ENCODE measurements around the gene ELFN2.

Gene ELFN2

GRCh38 chr22:37394341-37394740 lies 32.9 kb downstream of the ELFN2 start:
- TF ChIP-seq JUND (IDR thresholded peaks at IDR 0.05; ENCODE audit: low read depth): no peak
- in situ Hi-C loops (cut with HindIII; ENCODE audit: low pct_unique_long_range_greater_than_20kb, low sequenced_read_pairs): no loop called here
- DNase-seq (ENCODE audit: low read depth in 1 of 2, low spot score in 1 of 2): no peak

- no peak for DNase-seq (ENCODE audit: low read depth in 1 of 2, low spot score in 1 of 2)
- no peak for TF ChIP-seq JUND (IDR thresholded peaks at IDR 0.05; ENCODE audit: low read depth)
- in situ Hi-C loops (cut with HindIII; ENCODE audit: low pct_unique_long_range_greater_than_20kb, low sequenced_read_pairs): no loop called here
Observed at GRCh38 chr22:37393746-37394145, 33.5 kb downstream of the ELFN2 start.

- DNase-seq (ENCODE audit: low read depth in 1 of 2, low spot score in 1 of 2): no peak
- in situ Hi-C loops (cut with HindIII; ENCODE audit: low pct_unique_long_range_greater_than_20kb, low sequenced_read_pairs): no loop called here
- TF ChIP-seq JUND (IDR thresholded peaks at IDR 0.05; ENCODE audit: low read depth): no peak
Observed at GRCh38 chr22:37392721-37393328, 34.5 kb downstream of the ELFN2 start.

DNA sequence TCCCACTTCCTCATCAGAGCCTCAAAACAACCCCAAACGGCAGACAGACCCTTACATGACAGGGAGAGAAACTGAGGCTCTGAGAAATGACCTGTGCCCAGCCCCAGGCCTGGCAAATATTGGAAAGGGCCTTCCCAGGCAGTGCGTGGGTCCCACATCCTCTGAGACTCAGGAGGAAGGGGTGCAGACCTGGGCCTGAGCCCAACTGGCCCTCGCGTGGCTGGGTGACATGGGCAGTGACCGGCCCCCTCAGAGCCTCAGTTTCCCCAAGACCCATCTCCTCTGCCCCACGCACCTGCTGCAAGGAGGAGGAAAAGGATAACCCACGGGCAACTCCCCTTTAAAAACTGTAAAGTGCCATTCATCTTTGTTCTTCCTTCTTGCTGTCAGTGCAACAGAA lies 35.6 kb downstream of the ELFN2 start:
- DNase-seq (ENCODE audit: low read depth in 1 of 2, low spot score in 1 of 2): no peak
- no peak for TF ChIP-seq JUND (IDR thresholded peaks at IDR 0.05; ENCODE audit: low read depth)
- in situ Hi-C loops (cut with HindIII; ENCODE audit: low pct_unique_long_range_greater_than_20kb, low sequenced_read_pairs): no loop called here

GRCh38 chr22:37390075-37390474 lies 37.2 kb downstream of the ELFN2 start:
- in situ Hi-C loops (cut with HindIII; ENCODE audit: low pct_unique_long_range_greater_than_20kb, low sequenced_read_pairs): no loop called here
- no peak for TF ChIP-seq JUND (IDR thresholded peaks at IDR 0.05; ENCODE audit: low read depth)
- no peak for DNase-seq (ENCODE audit: low read depth in 1 of 2, low spot score in 1 of 2)

DNA sequence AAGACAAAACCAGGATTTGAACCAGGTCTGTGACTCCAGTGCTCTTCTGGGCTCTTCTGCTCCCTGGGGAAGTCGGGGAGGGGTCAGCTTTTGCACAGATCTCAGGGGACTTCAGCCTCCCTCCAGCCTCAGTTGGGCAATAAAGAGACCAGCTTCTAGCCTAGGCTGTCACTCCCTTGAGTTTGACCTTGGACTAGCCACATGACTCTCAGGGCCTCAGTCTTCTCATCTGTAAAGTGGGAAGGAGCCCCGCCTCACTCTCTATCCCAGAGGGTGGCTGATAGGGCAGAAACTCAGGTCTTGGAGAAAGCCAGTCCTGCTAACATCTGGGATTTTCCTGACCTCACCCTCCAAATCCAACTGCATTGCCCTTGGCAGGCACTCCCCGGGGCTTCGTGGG lies 38.7 kb downstream of the ELFN2 start:
- TF ChIP-seq JUND (IDR thresholded peaks at IDR 0.05; ENCODE audit: low read depth): no peak
- no peak for DNase-seq (ENCODE audit: low read depth in 1 of 2, low spot score in 1 of 2)
- in situ Hi-C loops (cut with HindIII; ENCODE audit: low pct_unique_long_range_greater_than_20kb, low sequenced_read_pairs): no loop called here

GRCh38 chr22:37387793-37388192 lies 39.5 kb downstream of the ELFN2 start:
- in situ Hi-C loops (cut with HindIII; ENCODE audit: low pct_unique_long_range_greater_than_20kb, low sequenced_read_pairs): no loop called here
- TF ChIP-seq JUND (IDR thresholded peaks at IDR 0.05; ENCODE audit: low read depth): no peak
- DNase-seq (ENCODE audit: low read depth in 1 of 2, low spot score in 1 of 2): no peak

DNA sequence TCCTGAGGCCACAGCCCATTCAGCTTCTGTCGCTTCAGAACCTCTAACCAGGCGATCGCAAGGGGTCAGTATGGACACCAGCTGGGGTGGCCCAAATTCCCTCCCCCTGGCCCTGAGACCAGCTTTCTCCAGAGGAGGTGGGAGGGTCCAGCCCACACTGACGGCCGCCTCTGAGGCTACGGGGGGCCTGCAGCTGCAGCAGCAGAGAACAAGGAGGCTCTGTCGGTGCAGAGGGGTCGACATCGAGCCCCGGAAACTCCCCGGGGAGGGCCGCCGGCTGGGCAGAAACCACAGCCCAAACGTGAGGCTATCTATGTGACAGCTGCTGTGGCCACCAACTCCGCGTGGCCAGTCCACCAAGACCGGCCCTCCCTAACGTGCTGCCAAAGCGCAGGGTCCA lies 40.8 kb downstream of the ELFN2 start:
- no peak for TF ChIP-seq JUND (IDR thresholded peaks at IDR 0.05; ENCODE audit: low read depth)
- in situ Hi-C loops (cut with HindIII; ENCODE audit: low pct_unique_long_range_greater_than_20kb, low sequenced_read_pairs): no loop called here
- no peak for DNase-seq (ENCODE audit: low read depth in 1 of 2, low spot score in 1 of 2)

DNA sequence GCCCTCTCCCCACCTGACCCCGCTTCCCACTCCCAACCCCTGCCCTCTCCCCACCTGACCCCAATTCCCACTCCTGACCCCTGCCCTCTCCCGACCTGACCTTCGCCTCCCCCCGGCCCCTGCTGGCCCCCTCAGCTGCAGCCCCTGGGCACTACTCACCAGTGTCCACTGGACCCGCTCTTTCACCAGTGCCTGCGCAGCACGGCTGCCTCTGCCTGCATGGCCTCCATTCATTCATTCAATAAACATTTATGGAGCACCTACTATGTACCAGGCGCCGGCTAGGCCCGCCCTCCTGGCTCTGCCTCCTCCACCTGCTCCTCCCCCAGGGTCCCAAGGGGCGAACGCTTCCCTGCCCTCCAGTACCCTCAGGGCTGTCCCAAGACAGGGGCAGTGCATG lies 42.6 kb downstream of the ELFN2 start:
- in situ Hi-C loops (cut with HindIII; ENCODE audit: low pct_unique_long_range_greater_than_20kb, low sequenced_read_pairs): no loop called here
- no peak for DNase-seq (ENCODE audit: low read depth in 1 of 2, low spot score in 1 of 2)
- no peak for TF ChIP-seq JUND (IDR thresholded peaks at IDR 0.05; ENCODE audit: low read depth)

DNA sequence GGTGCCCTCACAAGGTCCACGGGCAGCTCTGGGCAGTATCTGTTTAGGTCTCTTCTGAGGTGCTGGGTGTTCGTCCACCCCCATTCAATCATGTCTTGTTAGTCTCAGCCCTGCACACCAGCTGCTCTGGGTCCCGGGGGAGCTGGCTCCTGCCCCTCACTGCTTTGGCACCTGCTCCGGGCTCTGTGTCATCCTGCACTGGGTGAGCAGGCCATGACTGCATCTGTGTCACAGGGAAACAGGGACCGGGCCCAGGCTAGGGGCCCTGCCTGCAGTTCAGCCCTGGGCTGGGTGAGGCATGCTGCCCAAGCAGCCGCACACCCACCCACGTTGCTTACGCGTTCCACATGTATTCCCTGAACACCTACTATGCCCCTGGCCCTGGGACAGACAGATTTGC lies 43.9 kb downstream of the ELFN2 start:
- no peak for TF ChIP-seq JUND (IDR thresholded peaks at IDR 0.05; ENCODE audit: low read depth)
- DNase-seq (ENCODE audit: low read depth in 1 of 2, low spot score in 1 of 2): no peak
- in situ Hi-C loops (cut with HindIII; ENCODE audit: low pct_unique_long_range_greater_than_20kb, low sequenced_read_pairs): no loop called here

GRCh38 chr22:37381489-37381888 lies 45.8 kb downstream of the ELFN2 start:
- no peak for TF ChIP-seq JUND (IDR thresholded peaks at IDR 0.05; ENCODE audit: low read depth)
- DNase-seq (ENCODE audit: low read depth in 1 of 2, low spot score in 1 of 2): no peak
- in situ Hi-C loops (cut with HindIII; ENCODE audit: low pct_unique_long_range_greater_than_20kb, low sequenced_read_pairs): no loop called here

DNA sequence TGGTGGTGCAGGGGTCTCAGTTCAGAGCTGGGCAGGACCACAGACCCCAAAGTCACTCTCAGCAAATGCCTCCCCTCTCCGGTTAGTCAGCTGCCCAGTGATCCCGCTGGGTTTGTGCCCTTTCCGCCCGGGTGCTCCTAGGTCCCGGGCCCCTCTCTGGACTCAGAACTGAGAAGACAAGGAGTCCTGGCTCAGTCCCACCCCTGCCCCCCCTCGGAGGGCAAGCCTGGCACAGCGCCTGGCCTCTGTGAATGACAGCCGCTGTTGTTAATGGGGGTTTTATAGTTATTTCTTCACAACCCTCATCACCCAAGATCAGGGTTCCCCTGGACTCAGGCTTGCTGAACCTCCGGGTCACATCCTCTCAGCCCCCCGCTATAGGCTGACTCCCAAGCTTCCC lies 47.6 kb downstream of the ELFN2 start:
- no peak for DNase-seq (ENCODE audit: low read depth in 1 of 2, low spot score in 1 of 2)
- TF ChIP-seq JUND (IDR thresholded peaks at IDR 0.05; ENCODE audit: low read depth): no peak
- in situ Hi-C loops (cut with HindIII; ENCODE audit: low pct_unique_long_range_greater_than_20kb, low sequenced_read_pairs): no loop called here

DNA sequence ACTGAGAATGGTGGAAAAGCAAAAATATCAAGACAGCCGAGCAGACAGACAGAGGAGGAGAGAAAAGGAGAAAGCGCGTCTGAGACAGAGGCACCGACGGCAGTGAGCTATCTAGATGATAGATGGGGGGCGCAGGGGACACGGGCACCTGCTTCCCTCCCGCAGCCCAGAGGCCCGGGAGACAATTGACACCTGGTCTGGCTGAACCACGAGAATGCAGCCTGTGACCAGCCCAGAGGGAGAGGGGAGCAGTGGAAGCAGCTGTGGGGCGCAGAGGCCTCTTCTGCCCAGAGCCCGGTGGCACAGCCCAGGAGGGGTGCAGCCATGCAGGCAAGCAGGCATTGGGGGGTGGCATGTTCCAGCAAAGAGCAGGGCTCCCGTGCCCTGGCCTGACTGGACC lies 48.2 kb downstream of the ELFN2 start:
- no peak for TF ChIP-seq JUND (IDR thresholded peaks at IDR 0.05; ENCODE audit: low read depth)
- DNase-seq (ENCODE audit: low read depth in 1 of 2, low spot score in 1 of 2): no peak
- in situ Hi-C loops (cut with HindIII; ENCODE audit: low pct_unique_long_range_greater_than_20kb, low sequenced_read_pairs): no loop called here

DNA sequence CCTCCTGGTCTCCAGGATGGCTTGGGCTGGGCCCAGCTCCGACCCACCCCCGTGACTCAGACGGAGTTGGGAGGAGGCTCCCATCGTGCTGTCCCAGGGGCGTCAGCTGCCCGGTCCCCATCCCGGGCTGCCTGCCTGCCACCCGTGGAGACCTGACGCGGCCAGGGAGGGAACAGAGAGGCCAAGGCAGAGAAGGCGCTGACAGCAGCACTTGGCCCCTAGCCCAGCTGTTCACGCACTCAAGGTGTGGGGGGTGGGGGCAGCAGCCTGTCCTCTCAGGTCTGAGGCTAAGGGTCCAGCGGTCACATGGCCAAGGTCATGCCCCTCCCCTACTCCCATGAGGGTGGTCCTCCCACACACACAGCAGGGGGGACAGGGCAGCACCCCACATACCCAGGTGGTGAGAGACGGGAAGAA lies 48.6 kb downstream of the ELFN2 start:
- DNase-seq (ENCODE audit: low read depth in 1 of 2, low spot score in 1 of 2): no peak
- in situ Hi-C loops (cut with HindIII; ENCODE audit: low pct_unique_long_range_greater_than_20kb, low sequenced_read_pairs): no loop called here
- no peak for TF ChIP-seq JUND (IDR thresholded peaks at IDR 0.05; ENCODE audit: low read depth)

Measured in T47D (cell line).